Measurements from ENCODE around the gene NRP1. TPM values are rescaled to one million over a fixed set of nuclear protein-coding genes. Genes with fewer than 3 reads are reported as not detected.

Gene NRP1
- total RNA-seq, 4 donors from 2014 or later = 91.8 to 175 (median 142) TPM

DNA sequence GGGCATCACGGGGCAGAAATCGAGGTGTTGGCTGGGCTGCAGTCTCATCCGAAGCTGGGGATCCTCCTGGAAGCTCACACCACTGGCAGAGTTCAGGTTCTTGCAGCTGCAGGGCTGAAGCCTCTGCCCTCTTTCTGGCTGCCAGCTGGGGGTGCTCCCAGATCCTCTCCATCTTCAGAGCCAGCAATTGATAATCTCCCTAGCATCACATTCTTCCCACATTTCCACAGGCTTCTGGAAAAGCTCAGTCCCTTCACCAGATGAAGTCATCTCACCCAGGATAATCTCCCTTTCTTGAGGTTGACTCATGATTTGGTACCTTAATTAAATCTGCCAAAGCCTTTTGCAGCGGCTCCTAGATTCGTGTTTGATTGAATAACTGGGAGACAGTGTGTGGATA, 55.2 kb downstream of the NRP1 start:
- TF ChIP-seq, protein P1, sequence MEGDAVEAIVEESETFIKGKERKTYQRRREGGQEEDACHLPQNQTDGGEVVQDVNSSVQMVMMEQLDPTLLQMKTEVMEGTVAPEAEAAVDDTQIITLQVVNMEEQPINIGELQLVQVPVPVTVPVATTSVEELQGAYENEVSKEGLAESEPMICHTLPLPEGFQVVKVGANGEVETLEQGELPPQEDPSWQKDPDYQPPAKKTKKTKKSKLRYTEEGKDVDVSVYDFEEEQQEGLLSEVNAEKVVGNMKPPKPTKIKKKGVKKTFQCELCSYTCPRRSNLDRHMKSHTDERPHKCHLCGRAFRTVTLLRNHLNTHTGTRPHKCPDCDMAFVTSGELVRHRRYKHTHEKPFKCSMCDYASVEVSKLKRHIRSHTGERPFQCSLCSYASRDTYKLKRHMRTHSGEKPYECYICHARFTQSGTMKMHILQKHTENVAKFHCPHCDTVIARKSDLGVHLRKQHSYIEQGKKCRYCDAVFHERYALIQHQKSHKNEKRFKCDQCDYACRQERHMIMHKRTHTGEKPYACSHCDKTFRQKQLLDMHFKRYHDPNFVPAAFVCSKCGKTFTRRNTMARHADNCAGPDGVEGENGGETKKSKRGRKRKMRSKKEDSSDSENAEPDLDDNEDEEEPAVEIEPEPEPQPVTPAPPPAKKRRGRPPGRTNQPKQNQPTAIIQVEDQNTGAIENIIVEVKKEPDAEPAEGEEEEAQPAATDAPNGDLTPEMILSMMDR (IDR thresholded peaks at IDR 0.05; ENCODE audit: low read depth) = no peak

DNA sequence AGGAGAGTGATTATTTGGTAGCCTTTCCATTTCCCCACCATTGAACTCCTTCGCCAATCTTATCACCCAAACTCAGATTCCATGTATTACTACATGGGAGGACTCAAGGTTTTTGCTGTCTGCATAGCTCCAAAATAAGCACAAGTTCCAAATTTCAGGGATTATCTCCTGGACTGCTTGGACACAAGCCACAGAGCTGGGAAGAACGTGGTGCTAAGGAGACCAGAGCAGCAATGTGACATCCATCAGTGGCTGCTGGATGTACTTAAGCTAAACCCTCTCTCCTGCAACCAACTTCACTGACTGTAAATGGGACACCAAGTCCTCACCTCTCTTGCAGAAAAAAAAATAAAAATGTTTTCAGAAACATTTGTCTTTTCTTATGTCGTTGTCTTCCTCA, 56.3 kb downstream of the NRP1 start:
- TF ChIP-seq, protein P1 (IDR thresholded peaks at IDR 0.05; ENCODE audit: low read depth) = no peak

DNA sequence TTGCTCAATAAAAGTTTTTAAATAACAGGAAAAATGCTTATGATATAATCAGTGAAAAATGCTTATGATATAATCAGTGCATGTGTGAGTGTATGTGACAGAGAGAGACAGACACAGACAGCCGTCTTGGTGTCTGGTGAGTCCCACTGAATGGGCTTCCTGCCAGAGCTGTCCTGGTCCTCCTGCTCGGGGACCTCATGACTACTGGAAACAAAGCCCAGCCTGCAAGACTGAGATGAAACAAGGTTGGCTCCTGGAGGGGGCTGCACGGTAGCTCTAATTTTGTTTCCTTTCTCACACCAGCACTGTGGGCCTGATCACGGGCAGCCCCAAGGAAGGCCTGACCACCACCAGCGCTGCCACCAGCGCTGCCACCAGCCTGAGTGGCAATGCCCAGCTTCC, 57.3 kb downstream of the NRP1 start:
- TF ChIP-seq, protein P1 (IDR thresholded peaks at IDR 0.05; ENCODE audit: low read depth) = no peak

DNA sequence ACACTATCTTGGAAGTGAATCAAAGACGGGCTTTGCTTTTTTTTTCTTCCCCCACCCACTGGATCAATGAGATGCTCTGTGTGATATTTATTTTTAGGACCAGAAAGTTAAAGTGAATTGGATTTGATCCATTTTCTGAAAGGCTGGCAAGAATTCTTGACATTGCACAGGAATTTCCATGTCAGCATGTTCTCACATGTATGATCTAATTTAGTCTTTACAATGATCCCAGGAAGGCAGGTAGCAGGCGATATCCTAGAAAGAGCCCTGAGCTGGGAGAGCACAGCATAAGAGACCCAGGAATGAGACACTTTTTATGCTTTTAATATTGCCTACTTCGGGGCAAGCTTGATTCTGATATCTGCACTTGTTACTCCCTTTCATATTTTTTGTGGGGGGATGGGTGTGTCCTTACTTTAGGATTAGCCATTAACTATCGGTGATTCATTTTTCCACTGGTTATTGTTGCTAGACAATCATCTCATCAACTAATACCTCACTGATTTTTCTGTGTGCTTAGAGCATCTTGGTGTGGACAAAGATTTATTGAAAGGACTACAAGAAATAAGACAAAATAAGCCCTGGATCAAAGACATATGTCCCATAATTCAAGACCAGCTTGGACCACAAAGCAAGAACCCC, 58.1 kb downstream of the NRP1 start:
- TF ChIP-seq, protein P1 (IDR thresholded peaks at IDR 0.05; ENCODE audit: low read depth) = no peak

DNA sequence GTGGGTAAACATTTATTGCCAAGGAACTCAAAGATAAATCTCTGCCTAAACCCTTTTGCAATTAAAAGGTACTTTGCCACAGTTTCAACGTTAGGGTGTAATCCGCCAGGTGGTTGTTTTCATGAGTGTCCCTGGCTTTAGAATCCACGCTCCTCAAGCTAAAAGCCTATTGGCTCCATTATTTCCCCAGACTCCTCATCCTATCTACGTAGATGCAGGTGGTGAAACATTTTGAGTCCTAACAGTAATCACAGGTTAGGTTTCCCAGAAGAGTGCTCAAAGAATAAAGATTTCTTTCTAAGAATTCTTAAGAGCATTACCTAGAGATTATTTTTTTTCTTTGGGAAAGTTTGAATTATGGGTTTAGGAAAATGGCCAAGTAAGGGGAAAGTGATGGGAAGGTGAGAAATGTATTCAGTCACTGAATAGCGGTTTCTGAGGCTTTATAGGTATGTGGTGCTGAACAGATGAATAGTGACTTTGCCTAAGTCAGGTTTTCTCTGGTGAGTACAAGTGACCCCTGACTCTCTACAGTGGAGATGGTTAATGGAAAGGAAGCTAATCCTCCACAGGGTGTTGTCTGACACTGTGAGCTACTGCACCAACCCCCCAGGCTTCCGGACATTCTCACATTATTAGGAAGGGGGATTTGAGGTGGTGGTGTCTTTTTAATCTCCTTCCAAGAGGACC, 60.2 kb downstream of the NRP1 start:
- TF ChIP-seq, protein P1 (IDR thresholded peaks at IDR 0.05; ENCODE audit: low read depth) = no peak

DNA sequence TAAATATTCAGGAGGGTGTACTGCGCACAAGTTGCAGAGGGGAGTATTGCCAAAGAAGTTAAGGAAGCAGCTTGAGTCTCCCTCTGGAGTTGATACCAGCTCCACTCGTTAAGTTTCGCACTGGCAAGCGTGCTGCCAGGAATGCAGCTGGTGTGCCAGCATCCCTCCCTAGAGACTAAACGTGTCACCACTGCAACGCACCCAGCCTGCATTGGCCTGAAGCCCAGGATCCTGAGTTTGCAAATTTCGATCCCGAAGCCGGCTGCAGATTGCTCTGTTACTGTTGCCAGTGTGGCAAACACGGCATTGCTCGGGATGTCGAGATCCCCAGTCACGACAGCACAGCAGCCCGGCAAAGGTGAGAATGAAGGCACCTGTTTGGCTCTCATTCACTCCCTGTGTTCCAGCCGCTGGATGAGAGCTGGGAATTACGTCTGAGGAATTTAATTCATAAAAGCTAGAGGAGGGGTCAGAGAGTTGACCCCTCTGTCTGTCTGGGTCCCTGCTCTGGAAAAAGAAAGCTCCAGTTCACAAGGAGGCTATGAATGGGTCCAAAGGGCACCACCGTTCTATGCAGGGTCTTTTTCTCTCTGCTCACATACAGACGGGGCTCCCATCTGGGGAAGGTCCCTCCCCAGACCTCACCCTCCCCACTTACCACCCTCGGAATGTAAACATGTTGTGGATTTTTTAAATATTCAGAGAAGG, 61.0 kb downstream of the NRP1 start:
- TF ChIP-seq, protein P1 (IDR thresholded peaks at IDR 0.05; ENCODE audit: low read depth) = no peak

DNA sequence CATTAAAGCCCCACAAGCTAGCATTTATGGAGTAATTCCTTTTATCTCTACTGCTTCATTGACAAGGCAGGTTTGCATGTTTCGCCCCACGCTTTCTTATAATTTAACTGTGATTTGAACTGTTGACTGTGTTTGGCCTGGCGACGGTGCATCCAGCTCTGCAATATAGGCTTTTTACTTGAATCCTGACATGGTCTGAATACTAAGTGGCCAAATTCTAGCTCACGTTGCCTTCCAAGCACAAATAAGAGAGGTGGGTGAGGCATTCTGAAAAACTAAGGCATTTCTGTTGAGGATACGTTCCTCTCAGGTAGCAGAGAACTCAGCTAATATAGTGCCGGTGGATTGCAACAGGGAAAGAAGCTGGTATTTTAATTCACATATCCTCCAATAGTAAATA, 61.8 kb downstream of the NRP1 start:
- TF ChIP-seq, protein P1 (IDR thresholded peaks at IDR 0.05; ENCODE audit: low read depth) = no peak
